Mucosa of rectum (tissue), 2 donors: ENCODE measurements around the gene CHN2.

Source experiments
- H3K27ac ChIP-seq, 2 donors: one replicate each; pipeline ENCODE4 v1.7.0; 2013; ENCODE audit warnings: inconsistent platforms in 2 of 2, low read depth in 2 of 2, low read length in 2 of 2
- H3K27me3 ChIP-seq, 2 donors: one replicate each; pipeline ENCODE4 v1.7.0; 2013; ENCODE audit warnings: low read length in 2 of 2; ENCODE audit not compliant: control insufficient read depth in 2 of 2, insufficient read depth in 2 of 2
- H3K36me3 ChIP-seq, 2 donors: one replicate each; pipeline ENCODE4 v1.7.0; 2013; ENCODE audit warnings: low read length in 2 of 2; ENCODE audit not compliant: control insufficient read depth in 2 of 2, insufficient read depth in 2 of 2
- H3K4me1 ChIP-seq, 2 donors: one replicate each; pipeline ENCODE4 v1.7.0; 2013; ENCODE audit warnings: low read length in 2 of 2, mild to moderate bottlenecking in 1 of 2; ENCODE audit not compliant: control insufficient read depth in 2 of 2, insufficient read depth in 2 of 2
- H3K4me3 ChIP-seq, 2 donors: one replicate each; pipeline ENCODE4 v1.7.0; 2013; ENCODE audit warnings: low read length in 2 of 2
- H3K9ac ChIP-seq, 2 donors: one replicate each; pipeline ENCODE4 v1.7.0; 2013; ENCODE audit warnings: low read length in 2 of 2, low read depth in 1 of 2, mild to moderate bottlenecking in 1 of 2
- H3K9me3 ChIP-seq, 2 donors: one replicate each; pipeline ENCODE4 v1.7.0; 2013; ENCODE audit warnings: low read length in 2 of 2; ENCODE audit not compliant: control insufficient read depth in 2 of 2
- donor health status: healthy.
- donor health status: Normal muscosa, but diverticular disease.

CHN2 gene

GRCh38 chr7:29354340-29354739 lies 159.8 kb downstream of the CHN2 start:
- Histone ChIP-seq H3K27ac (no peak overlapping the region), H3K9ac (no peak overlapping the region), H3K4me1 (no peaks in the 10 kb centered on the region), H3K36me3 (no peaks in the 10 kb centered on the region), H3K27me3 (no peaks in the 10 kb centered on the region), H3K4me3 (no peak overlapping the region), H3K9me3 (no peaks in the 10 kb centered on the region)

- H3K9me3 ChIP-seq = no peaks in the 10 kb centered on the region
- no peak overlapping the region for H3K9ac ChIP-seq
- no peaks in the 10 kb centered on the region for H3K4me1 ChIP-seq
- H3K36me3 ChIP-seq = no peaks in the 10 kb centered on the region
- no peaks in the 10 kb centered on the region for H3K27me3 ChIP-seq
- no peak overlapping the region for H3K27ac ChIP-seq
- H3K4me3 ChIP-seq = no peak overlapping the region
These were observed 160.8 kb downstream of the CHN2 start for GRCh38 chr7:29355388-29355787.

- H3K36me3 ChIP-seq = no peaks in the 10 kb centered on the region
- no peaks in the 10 kb centered on the region for H3K4me1 ChIP-seq
- H3K9me3 ChIP-seq = no peaks in the 10 kb centered on the region
- H3K27ac ChIP-seq = no peak overlapping the region
- no peak overlapping the region for H3K9ac ChIP-seq
- no peaks in the 10 kb centered on the region for H3K27me3 ChIP-seq
- no peak overlapping the region for H3K4me3 ChIP-seq
These were observed 162.1 kb downstream of the CHN2 start for GRCh38 chr7:29356631-29357030.

DNA sequence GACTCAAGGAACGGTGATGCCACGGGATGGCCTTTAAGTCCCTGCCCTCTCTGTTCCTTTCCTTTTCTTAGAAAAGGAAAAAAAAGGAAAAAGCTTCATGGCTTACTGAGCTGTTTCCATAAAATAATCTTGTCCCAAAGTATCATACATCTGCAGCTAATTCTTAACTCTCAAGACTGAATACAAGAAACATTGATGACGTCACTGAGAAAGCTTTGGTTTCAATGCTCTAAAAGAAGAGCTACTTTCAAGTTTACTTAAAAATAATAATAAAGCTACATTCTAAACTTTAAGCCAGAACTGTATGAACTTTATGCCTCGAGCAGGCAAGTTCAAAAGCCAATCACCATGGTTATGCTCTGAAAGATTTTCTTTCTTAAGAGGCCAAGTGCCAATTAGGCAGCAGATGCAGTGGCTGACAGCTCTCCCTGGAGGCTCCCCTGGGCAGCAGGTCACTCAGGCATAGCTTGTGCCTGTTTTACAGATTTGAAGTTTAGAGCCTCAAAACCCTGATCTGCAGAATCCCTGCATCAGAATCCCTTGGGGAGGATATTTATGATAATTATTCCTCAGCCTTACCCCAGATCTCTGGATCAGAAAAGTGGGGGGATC lies 165.0 kb downstream of the CHN2 start:
- no peaks in the 10 kb centered on the region for H3K27me3 ChIP-seq
- H3K9me3 ChIP-seq = no peaks in the 10 kb centered on the region
- peaks cover 5 to 6% of the 10 kb centered on the region in 2 donors for H3K4me1 ChIP-seq
- H3K27ac ChIP-seq = no peak overlapping the region
- H3K4me3 ChIP-seq = no peak overlapping the region
- H3K9ac ChIP-seq = no peak overlapping the region
- no peaks in the 10 kb centered on the region for H3K36me3 ChIP-seq

- H3K4me3 ChIP-seq = no peak overlapping the region
- no peaks in the 10 kb centered on the region for H3K9me3 ChIP-seq
- H3K4me1 ChIP-seq = peaks cover 5 to 8% of the 10 kb centered on the region in 2 donors
- H3K36me3 ChIP-seq = no peaks in the 10 kb centered on the region
- no peak overlapping the region for H3K9ac ChIP-seq
- no peaks in the 10 kb centered on the region for H3K27me3 ChIP-seq
- no peak overlapping the region for H3K27ac ChIP-seq
These were observed 166.4 kb downstream of the CHN2 start for GRCh38 chr7:29360633-29361625.

DNA sequence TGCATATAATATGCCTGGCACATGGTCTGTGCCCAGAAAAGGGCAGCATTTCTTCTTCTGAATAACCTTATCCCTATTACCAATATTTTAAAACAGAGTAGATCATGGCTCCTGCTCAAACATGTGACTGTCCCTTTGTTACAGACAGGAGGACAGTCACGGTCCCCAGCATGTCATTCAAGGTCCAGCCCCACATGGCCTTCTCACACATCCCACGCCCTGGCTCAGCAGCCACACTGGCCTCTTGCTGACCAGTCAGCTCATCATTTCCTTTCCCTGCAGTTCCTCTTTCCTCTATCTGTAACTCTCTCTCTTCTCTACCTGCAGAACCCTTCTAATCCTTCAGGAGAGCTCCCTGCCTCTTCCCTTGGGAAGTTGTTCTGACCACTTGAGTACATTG lies 167.8 kb downstream of the CHN2 start:
- Histone ChIP-seq H3K4me1 (peaks cover 5 to 8% of the 10 kb centered on the region in 2 donors), H3K9me3 (no peaks in the 10 kb centered on the region), H3K9ac (no peak overlapping the region), H3K4me3 (no peak overlapping the region), H3K36me3 (no peaks in the 10 kb centered on the region), H3K27me3 (no peaks in the 10 kb centered on the region), H3K27ac (no peak overlapping the region)

GRCh38 chr7:29363636-29364425 lies 169.3 kb downstream of the CHN2 start:
- Histone ChIP-seq H3K9me3 (no peaks in the 10 kb centered on the region), H3K9ac (no peak overlapping the region), H3K27ac (no peak overlapping the region), H3K4me1 (peaks cover 5 to 8% of the 10 kb centered on the region in 2 donors), H3K27me3 (no peaks in the 10 kb centered on the region), H3K36me3 (no peaks in the 10 kb centered on the region), H3K4me3 (no peak overlapping the region)

DNA sequence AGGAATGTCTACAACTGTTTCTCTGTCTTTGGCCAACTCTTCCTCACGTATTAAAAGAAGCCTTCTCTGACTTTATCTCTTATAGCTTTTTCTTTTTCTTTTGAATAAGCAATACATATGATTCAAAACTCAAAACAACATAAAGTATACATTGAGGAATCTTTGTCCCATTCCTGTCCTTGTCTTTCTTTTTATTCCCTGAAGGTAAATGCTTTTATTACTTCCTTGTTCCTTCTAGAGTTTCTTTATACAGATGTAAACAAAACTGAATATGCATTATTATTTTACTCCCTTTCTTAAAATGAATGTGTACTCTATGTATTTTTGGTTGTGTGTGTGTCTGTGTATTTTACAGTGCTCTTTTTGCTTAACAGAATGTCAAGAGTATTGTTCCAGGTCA lies 170.1 kb downstream of the CHN2 start:
- Histone ChIP-seq H3K9ac (no peak overlapping the region), H3K36me3 (no peaks in the 10 kb centered on the region), H3K4me1 (peaks cover 5 to 8% of the 10 kb centered on the region in 2 donors), H3K27me3 (no peaks in the 10 kb centered on the region), H3K9me3 (no peaks in the 10 kb centered on the region), H3K4me3 (peak overlapping the region in 1 of 2 donors; percentile 16), H3K27ac (peak overlapping the region in 1 of 2 donors; percentile 33)

DNA sequence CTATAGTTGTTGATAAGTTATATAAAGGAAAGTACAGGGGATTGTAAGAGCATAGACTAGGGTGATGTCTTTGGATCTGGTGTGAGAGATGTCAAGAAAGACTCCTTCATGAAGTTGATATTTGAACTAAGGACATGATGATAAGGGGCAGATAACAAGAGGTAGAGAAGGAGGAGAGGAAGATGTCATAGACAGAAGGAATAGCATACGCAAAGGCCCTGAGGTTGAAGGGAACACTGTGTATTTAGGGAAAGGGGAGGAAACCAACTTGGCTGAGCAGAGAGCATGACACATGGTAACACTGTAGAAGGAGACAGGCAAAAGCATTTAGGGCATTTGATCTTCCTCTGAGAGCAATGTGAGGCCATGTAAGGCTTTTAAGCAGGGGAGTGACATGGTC lies 170.8 kb downstream of the CHN2 start:
- H3K4me3 ChIP-seq = no peak overlapping the region
- no peaks in the 10 kb centered on the region for H3K9me3 ChIP-seq
- H3K27me3 ChIP-seq = no peaks in the 10 kb centered on the region
- no peaks in the 10 kb centered on the region for H3K36me3 ChIP-seq
- no peak overlapping the region for H3K27ac ChIP-seq
- H3K4me1 ChIP-seq = peaks cover 9 to 10% of the 10 kb centered on the region in 2 donors
- H3K9ac ChIP-seq = no peak overlapping the region

GRCh38 chr7:29367784-29368183 lies 173.2 kb downstream of the CHN2 start:
- H3K9me3 ChIP-seq = no peaks in the 10 kb centered on the region
- H3K36me3 ChIP-seq = no peaks in the 10 kb centered on the region
- no peak overlapping the region for H3K4me3 ChIP-seq
- no peak overlapping the region for H3K9ac ChIP-seq
- H3K27ac ChIP-seq = no peak overlapping the region
- peaks cover 9 to 24% of the 10 kb centered on the region in 2 donors for H3K4me1 ChIP-seq
- no peaks in the 10 kb centered on the region for H3K27me3 ChIP-seq
